ENCODE measurements around the gene TMEM38A.
"Not testable (repeated sequence)": the region's sequence is repeated elsewhere in the genome, so short reads cannot be mapped to it uniquely, and the experiment has no call there.

Gene TMEM38A

GRCh38 chr19:16679811-16680210, 18.9 kb downstream of the TMEM38A start:
- DNase-seq, result no peak

GRCh38 chr19:16682539-16682938, 21.6 kb downstream of the TMEM38A start:
- no peak for DNase-seq

GRCh38 chr19:16684216-16684615, 23.3 kb downstream of the TMEM38A start:
- DNase-seq, result no peak

GRCh38 chr19:16688084-16688483, 27.1 kb downstream of the TMEM38A start:
- DNase-seq, result no peak

GRCh38 chr19:16698914-16699313, 38.0 kb downstream of the TMEM38A start:
- DNase-seq, result no peak

- DNase-seq, result no peak
Observed at GRCh38 chr19:16702123-16702522, 41.2 kb downstream of the TMEM38A start.

GRCh38 chr19:16703677-16704076, 42.7 kb downstream of the TMEM38A start:
- DNase-seq, result no peak

- DNase-seq, result not testable (repeated sequence)
Observed at GRCh38 chr19:16710870-16711269, 49.9 kb downstream of the TMEM38A start.

- DNase-seq, result not testable (repeated sequence)
Observed at GRCh38 chr19:16712295-16712694, 51.4 kb downstream of the TMEM38A start.

- DNase-seq, result peak; percentile 62
Observed at GRCh38 chr19:16714702-16715287, 53.9 kb downstream of the TMEM38A start.

- DNase-seq, result no peak
Observed at GRCh38 chr19:16715611-16716010, 54.7 kb downstream of the TMEM38A start.

GRCh38 chr19:16721051-16721450, 60.1 kb downstream of the TMEM38A start:
- DNase-seq, result no peak

GRCh38 chr19:16722591-16722990, 61.7 kb downstream of the TMEM38A start:
- no peak for DNase-seq

GRCh38 chr19:16726916-16727315, 66.0 kb downstream of the TMEM38A start:
- no peak for DNase-seq

- not testable (repeated sequence) for DNase-seq
Observed at GRCh38 chr19:16735650-16736266, 74.8 kb downstream of the TMEM38A start.

GRCh38 chr19:16736709-16737108, 75.8 kb downstream of the TMEM38A start:
- DNase-seq, result no peak

GRCh38 chr19:16737911-16738310, 77.0 kb downstream of the TMEM38A start:
- peak; percentile 63 for DNase-seq

- no peak for DNase-seq
Observed at GRCh38 chr19:16739546-16739945, 78.6 kb downstream of the TMEM38A start.
